B cell (primary cell): ENCODE data around the gene BEGAIN. TPM values are rescaled to one million over a fixed set of nuclear protein-coding genes. Genes with fewer than 3 reads are reported as not detected.

Experiments used
- ATAC-seq: fragments of 200-7000 bp; cut with Tn5 transposase; one replicate; pipeline ENCODE4 v1.10.0; 2021; ENCODE audit warnings: low read depth, mild to moderate bottlenecking, moderate number of reproducible peaks, moderate library complexity
- CTCF ChIA-PET: fragments of 350-600 bp; sonication (Branson Sonifier 250); formaldehyde crosslinking; loops from one replicate; lab custom pipeline; 2021; ENCODE audit warnings: antibody characterized with exemption, inconsistent platforms; lab: Charles Lee
- POLR2A ChIA-PET: fragments of 350-600 bp; sonication (Branson Sonifier 250); formaldehyde crosslinking; loops from one replicate; lab custom pipeline; 2021; ENCODE audit warnings: antibody characterized with exemption; lab: Charles Lee
- DNase-seq: peaks from one replicate; pipeline ENCODE4 v3.0.0; 2013
- H2AFZ ChIP-seq: 2 replicates; pipeline ENCODE4 v1.6.1; 2012; ENCODE audit warnings: mild to moderate bottlenecking, low read depth, low read length; ENCODE audit not compliant: insufficient read depth, poor library complexity, severe bottlenecking
- H3K27ac ChIP-seq, 2 donors: 1 replicate in 1 of 2; 2 replicates in 1 of 2; pipeline ENCODE4 v1.5.1; 2012 to 2013; ENCODE audit warnings: low read length in 2 of 2, mild to moderate bottlenecking in 2 of 2, moderate library complexity in 1 of 2
- H3K27me3 ChIP-seq, 4 experiments: fragments of 200-600 bp in 1 of 4; sonication (generic) in 1 of 4; replicated peaks in 1 of 4; 1 replicate in 2 of 4; 2 replicates in 2 of 4; pipeline versions ENCODE4 v1.6.1 to v1.7.0; 2013 to 2016; ENCODE audit warnings: low read length in 3 of 4, mild to moderate bottlenecking in 2 of 4, mixed read lengths in 1 of 4, moderate library complexity in 1 of 4; ENCODE audit not compliant: insufficient read depth in 4 of 4, control insufficient read depth in 3 of 4; ENCODE audit errors: control extremely low read depth in 1 of 4
- H3K36me3 ChIP-seq, 2 experiments: replicated peaks in 1 of 2; 1 replicate in 1 of 2; 2 replicates in 1 of 2; pipeline versions ENCODE4 v1.6.1 to v1.7.1; 2013; ENCODE audit warnings: low read length in 1 of 2; ENCODE audit not compliant: insufficient read depth in 2 of 2, control insufficient read depth in 1 of 2; ENCODE audit errors: control extremely low read depth in 1 of 2, extremely low read depth in 1 of 2
- H3K4me1 ChIP-seq, 2 donors: fragments of 200-600 bp in 1 of 2; sonication (generic) in 1 of 2; 1 replicate in 1 of 2; 2 replicates in 1 of 2; pipeline versions ENCODE4 v1.5.1 to v1.6.1; 2013 to 2017; ENCODE audit warnings: low read length in 2 of 2; ENCODE audit not compliant: control insufficient read depth in 2 of 2, insufficient read depth in 2 of 2
- H3K4me2 ChIP-seq: replicated peaks from 2 replicates; pipeline ENCODE3; 2012; ENCODE audit warnings: mild to moderate bottlenecking, low read depth, low read length; ENCODE audit not compliant: poor library complexity, severe bottlenecking
- H3K4me3 ChIP-seq, 5 experiments: fragments of 200-600 bp in 1 of 5; sonication (generic) in 1 of 5; 1 replicate in 3 of 5; 2 replicates in 2 of 5; pipeline versions ENCODE4 v1.5.1 to v1.7.0; 2011 to 2016; ENCODE audit warnings: low read length in 4 of 5, mild to moderate bottlenecking in 4 of 5, low read depth in 2 of 5, control low read depth in 1 of 5, moderate library complexity in 1 of 5; ENCODE audit not compliant: insufficient read depth in 1 of 5; ENCODE audit errors: control extremely low read depth in 1 of 5, extremely low read depth in 1 of 5
- H3K79me2 ChIP-seq: fragments of 200-600 bp; sonication (generic); one replicate; pipeline ENCODE4 v1.6.0; 2016; ENCODE audit warnings: low read length; ENCODE audit not compliant: control insufficient read depth, insufficient read depth
- H3K9ac ChIP-seq: fragments of 200-600 bp; sonication (generic); 2 replicates; pipeline ENCODE4 v1.6.1; 2017; ENCODE audit warnings: mild to moderate bottlenecking, low read length, moderate library complexity
- H3K9me3 ChIP-seq, 3 donors: one replicate each; pipeline versions ENCODE4 v1.6.1 to v1.7.1; 2013; ENCODE audit warnings: low read length in 2 of 3; ENCODE audit not compliant: control insufficient read depth in 2 of 3, insufficient read depth in 1 of 3; ENCODE audit errors: control extremely low read depth in 1 of 3
- H4K20me1 ChIP-seq: 2 replicates; pipeline ENCODE4 v1.6.0; 2012; ENCODE audit warnings: mild to moderate bottlenecking, low read length; ENCODE audit not compliant: insufficient read depth, control insufficient read depth, poor library complexity, severe bottlenecking
- H3K27ac Mint-ChIP-seq: one replicate; pipeline ENCODE4 v1.8.0; 2021; ENCODE audit warnings: mixed read lengths
- H3K27me3 Mint-ChIP-seq: one replicate; pipeline ENCODE4 v1.8.0; 2021; ENCODE audit warnings: mixed read lengths
- H3K4me1 Mint-ChIP-seq: one replicate; pipeline ENCODE4 v1.8.0; 2021; ENCODE audit warnings: mixed read lengths
- H3K4me3 Mint-ChIP-seq: one replicate; pipeline ENCODE4 v1.8.0; 2021; ENCODE audit warnings: mixed read lengths
- H3K9me3 Mint-ChIP-seq: one replicate; pipeline ENCODE4 v1.8.0; 2022; ENCODE audit warnings: mixed read lengths; ENCODE audit not compliant: insufficient read depth
- EZH2 ChIP-seq: IDR thresholded peaks from 2 replicates; pipeline ENCODE4 v1.6.1; 2012; ENCODE audit warnings: borderline replicate concordance, low read depth, mild to moderate bottlenecking, moderate library complexity, low read length; ENCODE audit not compliant: insufficient read depth, poor library complexity, severe bottlenecking
- WGBS: methylation state at CpG from one replicate; pipeline ENCODE4 v1.1.5; 2013; ENCODE audit warnings: missing lambda C conversion rate; ENCODE audit not compliant: insufficient coverage; 5-methylcytosine and 5-hydroxymethylcytosine counted together
- intact Hi-C: fragments of 100-400 bp; cut with micrococcal nuclease; formaldehyde crosslinking; loops from one replicate; pipeline ENCODE4 v1.10.0; 2022
- polyA plus RNA-seq: library from polyadenylated mRNA; depleted of rRNA; stranded (reverse); fragments of >200 nt; gene quantifications from 2 replicates; pipeline ENCODE4 v1.2.3, GENCODE V29; 2012
- total RNA-seq, 2 donors: library from RNA; stranded (reverse); fragments of 120-200 nt in 1 of 2; gene quantifications; 1 replicate in 1 of 2; 2 replicates in 1 of 2; pipeline versions ENCODE4 v1.2.3 to v1.2.4, GENCODE V29; 2013 to 2022
- TF ChIP-seq, protein P1 (sequence below): fragments of 200-600 bp; IDR thresholded peaks from one replicate; pipeline ENCODE4 v1.8.0; 2022; ENCODE audit warnings: antibody characterized with exemption, mild to moderate bottlenecking

Gene BEGAIN
- total and polyA plus RNA-seq, 2 donors (not counting 1 experiment from before 2014, with no cell fraction given), result 4.9 TPM; not detected in 1

DNA sequence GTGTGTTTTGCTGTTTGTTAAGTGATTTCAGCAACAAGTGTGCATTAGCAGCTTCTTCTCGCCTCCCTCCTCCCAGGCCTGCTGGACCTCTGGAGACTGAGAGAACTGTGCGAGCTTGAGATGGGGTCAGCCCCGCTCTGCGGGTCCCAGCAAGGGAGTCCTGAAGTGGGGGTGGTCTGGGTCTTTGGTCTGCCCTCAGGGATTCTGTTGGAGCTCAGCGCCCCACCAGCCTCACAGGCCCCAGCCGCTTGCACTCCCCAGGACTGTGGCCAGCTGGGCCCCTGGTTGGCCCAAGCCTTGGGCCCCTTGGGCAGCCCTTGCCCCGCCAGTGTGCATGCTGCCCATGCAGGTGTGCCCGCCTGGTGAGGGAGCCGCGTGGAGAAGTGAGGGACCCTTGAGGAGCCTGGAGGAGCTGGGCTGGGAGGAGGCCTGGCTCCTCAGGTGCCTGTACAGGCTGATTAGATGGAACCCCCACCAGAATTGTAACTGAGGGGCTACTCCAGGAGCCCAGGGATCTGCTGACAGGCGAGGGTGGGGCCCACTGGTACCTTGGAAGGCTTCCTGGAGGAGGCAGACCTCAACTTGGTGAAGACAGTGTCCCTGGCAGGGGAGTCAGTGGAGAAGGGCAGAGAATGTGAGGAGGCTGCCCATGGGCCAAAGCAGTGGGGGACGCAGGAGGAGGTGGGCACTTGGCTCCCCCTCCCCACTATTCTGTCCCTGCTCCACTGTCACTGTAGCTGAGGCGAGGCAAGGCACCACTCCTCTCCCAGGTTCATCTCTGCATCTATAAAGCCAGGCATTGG is 56.7 kb downstream of the BEGAIN start:
- Histone ChIP-seq H3K79me2 (no peaks in the 10 kb centered on the region), H4K20me1 (no peaks in the 10 kb centered on the region), H3K4me2 (no peak overlapping the region), H3K27me3 (no peaks in the 10 kb centered on the region), H3K4me3 (no peak overlapping the region), H3K9me3 (no peaks in the 10 kb centered on the region), H2AFZ (no peak overlapping the region), H3K27ac (no peak overlapping the region), H3K4me1 (no peaks in the 10 kb centered on the region), H3K36me3 (peaks cover 0 to 12% of the 10 kb centered on the region in 2 experiments), H3K9ac (no peak overlapping the region)
- TF ChIP-seq EZH2, result no peak
- TF ChIP-seq, protein P1, sequence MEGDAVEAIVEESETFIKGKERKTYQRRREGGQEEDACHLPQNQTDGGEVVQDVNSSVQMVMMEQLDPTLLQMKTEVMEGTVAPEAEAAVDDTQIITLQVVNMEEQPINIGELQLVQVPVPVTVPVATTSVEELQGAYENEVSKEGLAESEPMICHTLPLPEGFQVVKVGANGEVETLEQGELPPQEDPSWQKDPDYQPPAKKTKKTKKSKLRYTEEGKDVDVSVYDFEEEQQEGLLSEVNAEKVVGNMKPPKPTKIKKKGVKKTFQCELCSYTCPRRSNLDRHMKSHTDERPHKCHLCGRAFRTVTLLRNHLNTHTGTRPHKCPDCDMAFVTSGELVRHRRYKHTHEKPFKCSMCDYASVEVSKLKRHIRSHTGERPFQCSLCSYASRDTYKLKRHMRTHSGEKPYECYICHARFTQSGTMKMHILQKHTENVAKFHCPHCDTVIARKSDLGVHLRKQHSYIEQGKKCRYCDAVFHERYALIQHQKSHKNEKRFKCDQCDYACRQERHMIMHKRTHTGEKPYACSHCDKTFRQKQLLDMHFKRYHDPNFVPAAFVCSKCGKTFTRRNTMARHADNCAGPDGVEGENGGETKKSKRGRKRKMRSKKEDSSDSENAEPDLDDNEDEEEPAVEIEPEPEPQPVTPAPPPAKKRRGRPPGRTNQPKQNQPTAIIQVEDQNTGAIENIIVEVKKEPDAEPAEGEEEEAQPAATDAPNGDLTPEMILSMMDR, result no peak
- ATAC-seq, result no peak
- no peak overlapping the region for H3K27ac Mint-ChIP-seq
- intact Hi-C loops, result no loop called here
- H3K4me1 Mint-ChIP-seq, result no peaks in the 10 kb centered on the region
- WGBS, result 96% methylated on average over 10 of the region's 13 CpGs
- no peak for DNase-seq
- POLR2A ChIA-PET, result no interaction called here
- H3K27me3 Mint-ChIP-seq, result no peaks in the 10 kb centered on the region
- H3K4me3 Mint-ChIP-seq, result no peak overlapping the region
- CTCF ChIA-PET, result no interaction called here
- H3K9me3 Mint-ChIP-seq, result no peaks in the 10 kb centered on the region

DNA sequence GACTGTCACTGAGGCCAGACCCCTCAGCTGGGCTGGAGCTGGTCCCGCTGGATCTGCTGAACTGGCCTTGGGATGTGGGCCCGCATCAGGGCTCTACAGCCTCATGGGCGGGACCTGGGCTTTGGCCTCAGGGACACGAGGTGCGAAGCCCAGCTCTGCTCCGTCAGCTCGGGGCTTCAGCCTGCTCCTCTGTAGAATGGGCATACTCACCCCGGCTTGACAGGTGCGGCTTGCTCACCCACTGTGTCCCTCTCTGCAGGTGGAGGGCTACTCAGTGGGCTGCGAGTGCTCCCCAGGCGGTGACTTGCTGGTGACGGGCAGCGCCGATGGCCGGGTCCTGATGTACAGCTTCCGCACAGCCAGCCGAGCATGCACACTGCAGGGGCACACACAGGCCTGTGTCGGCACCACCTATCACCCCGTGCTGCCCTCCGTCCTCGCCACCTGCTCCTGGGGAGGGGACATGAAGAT is 57.6 kb downstream of the BEGAIN start:
- no peak overlapping the region for H3K27ac Mint-ChIP-seq
- POLR2A ChIA-PET, result no interaction called here
- Histone ChIP-seq H3K79me2 (no peaks in the 10 kb centered on the region), H3K27me3 (no peaks in the 10 kb centered on the region), H2AFZ (no peak overlapping the region), H3K36me3 (peaks cover 0 to 12% of the 10 kb centered on the region in 2 experiments), H3K9me3 (no peaks in the 10 kb centered on the region), H3K9ac (no peak overlapping the region), H3K27ac (no peak overlapping the region), H3K4me3 (no peak overlapping the region), H4K20me1 (no peaks in the 10 kb centered on the region), H3K4me1 (no peaks in the 10 kb centered on the region), H3K4me2 (no peak overlapping the region)
- TF ChIP-seq EZH2, result no peak
- TF ChIP-seq, protein P1, result no peak
- no peaks in the 10 kb centered on the region for H3K27me3 Mint-ChIP-seq
- no peaks in the 10 kb centered on the region for H3K4me1 Mint-ChIP-seq
- CTCF ChIA-PET, result no interaction called here
- WGBS, result 97% methylated on average over 21 of the region's 21 CpGs
- H3K4me3 Mint-ChIP-seq, result no peak overlapping the region
- no peaks in the 10 kb centered on the region for H3K9me3 Mint-ChIP-seq
- intact Hi-C loops, result no loop called here
- ATAC-seq, result no peak
- DNase-seq, result no peak
